HepG2 (cell line): ENCODE results near the gene SOWAHD. TPM values are rescaled to one million over a fixed set of nuclear protein-coding genes. Genes with fewer than 3 reads are reported as not detected.

Experiments used
- ATAC-seq: fragments of 200-7000 bp; cut with Tn5 transposase; 3 replicates; pipeline ENCODE4 v1.9.1; 2020; ENCODE audit warnings: mild to moderate bottlenecking, moderate library complexity
- BruUV-seq: library from RNA; stranded (reverse); fragments of 400-500 nt; replicated peaks from 2 replicates; lab custom pipeline; 2021; lab: Mats Ljungman, UMichigan
- CTCF ChIA-PET: fragments of 300-600 bp; formaldehyde crosslinking; extraction: SDS; loops from one replicate; lab custom pipeline; 2021; ENCODE audit warnings: low total read pairs, inconsistent platforms, low intra/inter-chr PET ratio; lab: Yijun Ruan, JAX
- POLR2A ChIA-PET: fragments of 350-600 bp; sonication (Branson Sonifier 250); formaldehyde crosslinking; loops from one replicate; lab custom pipeline; 2020; ENCODE audit warnings: antibody characterized with exemption, inconsistent platforms; lab: Yijun Ruan, JAX
- DNase-seq: peaks from one replicate; pipeline ENCODE4 v3.0.0-alpha.2; 2015; ENCODE audit warnings: low spot score
- FAIRE-seq: peaks from 3 replicates; lab custom pipeline; 2011; peaks lifted over from hg19 to GRCh38; lab: Jason Lieb, UNC
- H2AFZ ChIP-seq: one replicate; pipeline ENCODE4 v1.6.1; 2011; ENCODE audit warnings: low read length, inconsistent platforms
- H3K27ac ChIP-seq: fragments of 300-600 bp; 3 replicates; pipeline ENCODE4 v1.8.0; 2011; ENCODE audit warnings: mixed run types, mild to moderate bottlenecking, mixed read lengths, low read length, inconsistent platforms; ENCODE audit not compliant: insufficient read depth; ENCODE audit errors: extremely low read length
- H3K27me3 ChIP-seq, 2 experiments: fragments of 200-600 bp in 1 of 2; 2 replicates in 1 of 2; 3 replicates in 1 of 2; pipeline versions ENCODE4 v1.6.0 to v1.8.0; 2011; ENCODE audit warnings: low read length in 2 of 2, mild to moderate bottlenecking in 2 of 2, moderate library complexity in 2 of 2, inconsistent platforms in 1 of 2; ENCODE audit not compliant: insufficient read depth in 2 of 2, control insufficient read depth in 1 of 2
- H3K36me3 ChIP-seq, 2 experiments: fragments of 200-600 bp in 1 of 2; replicated peaks in 1 of 2; 2 replicates in 1 of 2; 3 replicates in 1 of 2; pipeline versions ENCODE4 v1.5.1 to v1.8.0; 2011; ENCODE audit warnings: low read length in 2 of 2, inconsistent platforms in 1 of 2; ENCODE audit not compliant: insufficient read depth in 2 of 2, control insufficient read depth in 1 of 2
- H3K4me1 ChIP-seq: 2 replicates; pipeline ENCODE4 v1.5.1; 2012; ENCODE audit warnings: low read length, inconsistent platforms; ENCODE audit not compliant: insufficient read depth
- H3K4me2 ChIP-seq: 2 replicates; pipeline ENCODE4 v1.6.0; 2011; ENCODE audit warnings: low read depth, low read length, inconsistent platforms
- H3K4me3 ChIP-seq, 3 experiments: fragments of 200-600 bp in 1 of 3; sonication (generic), shearing (Covaris generic) in 1 of 3; replicated peaks in 1 of 3; 2 replicates each; pipeline ENCODE4 v1.5.1; 2011 to 2016; ENCODE audit warnings: low read length in 3 of 3, inconsistent platforms in 2 of 3, low read depth in 2 of 3, mild to moderate bottlenecking in 2 of 3, control low read depth in 1 of 3, mixed read lengths in 1 of 3; ENCODE audit not compliant: insufficient read depth in 1 of 3
- H3K79me2 ChIP-seq: one replicate; pipeline ENCODE4 v1.6.1; 2011; ENCODE audit warnings: low read length, inconsistent platforms; ENCODE audit not compliant: insufficient read depth
- H3K9ac ChIP-seq: 2 replicates; pipeline ENCODE4 v1.6.0; 2011; ENCODE audit warnings: mild to moderate bottlenecking, low read depth, low read length, inconsistent platforms; ENCODE audit not compliant: insufficient read depth
- H3K9me3 ChIP-seq: 2 replicates; pipeline ENCODE4 v1.5.1; 2012; ENCODE audit warnings: mild to moderate bottlenecking, low read length
- H4K20me1 ChIP-seq: 2 replicates; pipeline ENCODE4 v1.6.0; 2011; ENCODE audit warnings: inconsistent platforms, mild to moderate bottlenecking, low read length, moderate library complexity; ENCODE audit not compliant: insufficient read depth
- BRF2 ChIP-seq: sonication (generic); formaldehyde crosslinking; IDR thresholded peaks from 2 replicates; pipeline ENCODE4 v1.8.1; 2022; ENCODE audit warnings: mild to moderate bottlenecking, missing genetic modification reagents
- HNRNPK ChIP-seq: fragments of 200-400 bp; formaldehyde crosslinking; IDR thresholded peaks from 2 replicates; pipeline ENCODE4 v1.6.1; 2018; ENCODE audit warnings: low read length, low read depth, moderate library complexity, mild to moderate bottlenecking; ENCODE audit not compliant: poor library complexity, severe bottlenecking
- PRDM4 ChIP-seq: sonication (generic); formaldehyde crosslinking; IDR thresholded peaks from 2 replicates; pipeline ENCODE4 v1.9.0; 2021; ENCODE audit warnings: missing genetic modification reagents, borderline replicate concordance
- ZBTB33 ChIP-seq: sonication (generic); formaldehyde crosslinking; IDR thresholded peaks from 2 replicates; pipeline ENCODE4 v1.4.0; 2020; ENCODE audit warnings: missing genetic modification reagents
- ZSCAN5A ChIP-seq: sonication (generic); formaldehyde crosslinking; IDR thresholded peaks from 2 replicates; pipeline ENCODE4 v1.8.0; 2022; ENCODE audit warnings: mild to moderate bottlenecking, missing genetic modification reagents, borderline replicate concordance
- WGBS: methylation state at CpG from one replicate; pipeline ENCODE4 v1.1.6; 2017; ENCODE audit warnings: low lambda C conversion rate; 5-methylcytosine and 5-hydroxymethylcytosine counted together
- in situ Hi-C: cut with HindIII; loops from 2 replicates; pipeline ENCODE4 v1.10.0; 2017; ENCODE audit warnings: low pct_unique_long_range_greater_than_20kb; ENCODE audit not compliant: extremely low pct_ligation_motif_present
- intact Hi-C: fragments of 100-400 bp; cut with micrococcal nuclease; formaldehyde crosslinking; loops from one replicate; pipeline ENCODE4 v1.10.0; 2022; ENCODE audit not compliant: unreplicated experiment
- polyA plus RNA-seq, 8 experiments: library from polyadenylated mRNA; depleted of rRNA in 3 of 8; stranded (reverse) in 7 of 8; unstranded in 1 of 8; fragments of >200 nt; fragmentation: Illumina TruSeq in 4 of 8; extraction: Trizol in 4 of 8; gene quantifications; 2 replicates each; pipeline versions ENCODE4 v1.2.1 to v1.2.3, GENCODE V29; 2011 to 2016; ENCODE audit warnings: low read depth in 4 of 8, missing spikeins in 1 of 8, mixed read lengths in 1 of 8; ENCODE audit not compliant: insufficient read depth in 1 of 8
- total RNA-seq, 5 experiments: library from RNA; depleted of rRNA; stranded (reverse); fragments of >200 nt; fragmentation: Illumina TruSeq; extraction: Trizol; gene quantifications; 2 replicates each; pipeline ENCODE4 v1.2.3, GENCODE V29; 2016; ENCODE audit warnings: low read depth in 1 of 5
- TF ChIP-seq, protein P1 (sequence below): sonication (generic); formaldehyde crosslinking; IDR thresholded peaks from 2 replicates; pipeline ENCODE4 v1.5.1; 2020; ENCODE audit warnings: mild to moderate bottlenecking, missing genetic modification reagents, moderate library complexity
- TF ChIP-seq, protein P2 (sequence below): sonication (generic); formaldehyde crosslinking; IDR thresholded peaks from 2 replicates; pipeline ENCODE4 v1.8.1; 2022; ENCODE audit warnings: low read depth, mild to moderate bottlenecking, missing genetic modification reagents

Gene SOWAHD
- total and polyA plus RNA-seq, 2 of the 13 experiments (the other 11 are each of a cell fraction or from before 2014, with no cell fraction given): 1.0 to 1.3 TPM

- ChIA-PET POLR2A (interaction anchor here (1.0 to 4.5 kb wide), 2 partner anchors 26 to 32 kb away, joined by 5 to 54 read pairs; partner anchors contain the start of gene RPL39), CTCF (no interaction called here)
- BruUV-seq: no TSS peak
- intact Hi-C loops: no loop called here
- in situ Hi-C loops: no loop called here
- 86% methylated on average over 27 of the region's 44 CpGs for WGBS
- Histone ChIP-seq H3K36me3 (no peaks in the 10 kb centered on the region), H3K4me2 (peak overlapping the region; percentile 80), H3K27ac (no peak overlapping the region), H3K9ac (no peak overlapping the region), H3K27me3 (no peaks in the 10 kb centered on the region), H3K9me3 (no peaks in the 10 kb centered on the region), H3K79me2 (no peaks in the 10 kb centered on the region), H2AFZ (no peak overlapping the region), H3K4me3 (peak overlapping the region in 2 of 3 experiments; percentile 64 to 69; a peak in 3 of 6 replicates), H4K20me1 (no peaks in the 10 kb centered on the region), H3K4me1 (peaks cover 48% of the 10 kb centered on the region)
- FAIRE-seq (no peak), DNase-seq (no peak), ATAC-seq (no peak)
- TF ChIP-seq, protein P1, sequence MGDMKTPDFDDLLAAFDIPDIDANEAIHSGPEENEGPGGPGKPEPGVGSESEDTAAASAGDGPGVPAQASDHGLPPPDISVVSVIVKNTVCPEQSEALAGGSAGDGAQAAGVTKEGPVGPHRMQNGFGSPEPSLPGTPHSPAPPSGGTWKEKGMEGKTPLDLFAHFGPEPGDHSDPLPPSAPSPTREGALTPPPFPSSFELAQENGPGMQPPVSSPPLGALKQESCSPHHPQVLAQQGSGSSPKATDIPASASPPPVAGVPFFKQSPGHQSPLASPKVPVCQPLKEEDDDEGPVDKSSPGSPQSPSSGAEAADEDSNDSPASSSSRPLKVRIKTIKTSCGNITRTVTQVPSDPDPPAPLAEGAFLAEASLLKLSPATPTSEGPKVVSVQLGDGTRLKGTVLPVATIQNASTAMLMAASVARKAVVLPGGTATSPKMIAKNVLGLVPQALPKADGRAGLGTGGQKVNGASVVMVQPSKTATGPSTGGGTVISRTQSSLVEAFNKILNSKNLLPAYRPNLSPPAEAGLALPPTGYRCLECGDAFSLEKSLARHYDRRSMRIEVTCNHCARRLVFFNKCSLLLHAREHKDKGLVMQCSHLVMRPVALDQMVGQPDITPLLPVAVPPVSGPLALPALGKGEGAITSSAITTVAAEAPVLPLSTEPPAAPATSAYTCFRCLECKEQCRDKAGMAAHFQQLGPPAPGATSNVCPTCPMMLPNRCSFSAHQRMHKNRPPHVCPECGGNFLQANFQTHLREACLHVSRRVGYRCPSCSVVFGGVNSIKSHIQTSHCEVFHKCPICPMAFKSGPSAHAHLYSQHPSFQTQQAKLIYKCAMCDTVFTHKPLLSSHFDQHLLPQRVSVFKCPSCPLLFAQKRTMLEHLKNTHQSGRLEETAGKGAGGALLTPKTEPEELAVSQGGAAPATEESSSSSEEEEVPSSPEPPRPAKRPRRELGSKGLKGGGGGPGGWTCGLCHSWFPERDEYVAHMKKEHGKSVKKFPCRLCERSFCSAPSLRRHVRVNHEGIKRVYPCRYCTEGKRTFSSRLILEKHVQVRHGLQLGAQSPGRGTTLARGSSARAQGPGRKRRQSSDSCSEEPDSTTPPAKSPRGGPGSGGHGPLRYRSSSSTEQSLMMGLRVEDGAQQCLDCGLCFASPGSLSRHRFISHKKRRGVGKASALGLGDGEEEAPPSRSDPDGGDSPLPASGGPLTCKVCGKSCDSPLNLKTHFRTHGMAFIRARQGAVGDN (CRISPR knock-in tag): peak; percentile 7; the same call in 1 of the 2 replicates
- TF ChIP-seq PRDM4 (CRISPR knock-in tag): no peak
- TF ChIP-seq ZBTB33 (CRISPR knock-in tag): peak; percentile 86
- TF ChIP-seq BRF2 (CRISPR knock-in tag): no peak
- TF ChIP-seq, protein P2, sequence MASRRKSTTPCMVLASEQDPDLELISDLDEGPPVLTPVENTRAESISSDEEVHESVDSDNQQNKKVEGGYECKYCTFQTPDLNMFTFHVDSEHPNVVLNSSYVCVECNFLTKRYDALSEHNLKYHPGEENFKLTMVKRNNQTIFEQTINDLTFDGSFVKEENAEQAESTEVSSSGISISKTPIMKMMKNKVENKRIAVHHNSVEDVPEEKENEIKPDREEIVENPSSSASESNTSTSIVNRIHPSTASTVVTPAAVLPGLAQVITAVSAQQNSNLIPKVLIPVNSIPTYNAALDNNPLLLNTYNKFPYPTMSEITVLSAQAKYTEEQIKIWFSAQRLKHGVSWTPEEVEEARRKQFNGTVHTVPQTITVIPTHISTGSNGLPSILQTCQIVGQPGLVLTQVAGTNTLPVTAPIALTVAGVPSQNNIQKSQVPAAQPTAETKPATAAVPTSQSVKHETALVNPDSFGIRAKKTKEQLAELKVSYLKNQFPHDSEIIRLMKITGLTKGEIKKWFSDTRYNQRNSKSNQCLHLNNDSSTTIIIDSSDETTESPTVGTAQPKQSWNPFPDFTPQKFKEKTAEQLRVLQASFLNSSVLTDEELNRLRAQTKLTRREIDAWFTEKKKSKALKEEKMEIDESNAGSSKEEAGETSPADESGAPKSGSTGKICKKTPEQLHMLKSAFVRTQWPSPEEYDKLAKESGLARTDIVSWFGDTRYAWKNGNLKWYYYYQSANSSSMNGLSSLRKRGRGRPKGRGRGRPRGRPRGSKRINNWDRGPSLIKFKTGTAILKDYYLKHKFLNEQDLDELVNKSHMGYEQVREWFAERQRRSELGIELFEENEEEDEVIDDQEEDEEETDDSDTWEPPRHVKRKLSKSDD (CRISPR knock-in tag): 0 out of 2 replicates have a peak, but pooled peaks have one; percentile 24
- TF ChIP-seq HNRNPK: no peak
- no peak for TF ChIP-seq ZSCAN5A
Observed at GRCh38 chrX:119759248-119759766, 919 bp downstream of the SOWAHD start.
